ENCODE measurements around the gene INPP5K.
"Not testable (repeated sequence)": the region's sequence is repeated elsewhere in the genome, so short reads cannot be mapped to it uniquely, and the experiment has no call there.

The INPP5K gene

DNA sequence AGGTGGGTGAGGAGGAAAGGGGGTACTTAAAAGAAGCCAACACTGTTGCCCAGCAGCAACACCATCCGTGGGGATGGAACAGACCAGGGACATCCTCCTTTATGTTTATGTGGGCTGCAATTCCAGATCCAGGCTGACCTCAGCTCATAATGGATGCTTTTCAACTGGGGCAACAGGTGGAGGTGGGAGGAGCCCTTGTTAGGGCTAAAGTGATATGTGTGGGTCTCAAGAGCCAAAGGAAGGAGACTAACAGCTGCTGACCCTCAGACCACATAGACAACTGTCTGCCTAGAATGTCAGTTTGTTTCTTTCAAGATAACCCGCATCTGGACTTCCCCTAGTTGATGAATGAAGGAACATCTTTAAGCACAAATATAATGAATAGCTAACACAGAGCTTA lies 2.0 kb upstream of the INPP5K start:
- TF ChIP-seq, protein P1, sequence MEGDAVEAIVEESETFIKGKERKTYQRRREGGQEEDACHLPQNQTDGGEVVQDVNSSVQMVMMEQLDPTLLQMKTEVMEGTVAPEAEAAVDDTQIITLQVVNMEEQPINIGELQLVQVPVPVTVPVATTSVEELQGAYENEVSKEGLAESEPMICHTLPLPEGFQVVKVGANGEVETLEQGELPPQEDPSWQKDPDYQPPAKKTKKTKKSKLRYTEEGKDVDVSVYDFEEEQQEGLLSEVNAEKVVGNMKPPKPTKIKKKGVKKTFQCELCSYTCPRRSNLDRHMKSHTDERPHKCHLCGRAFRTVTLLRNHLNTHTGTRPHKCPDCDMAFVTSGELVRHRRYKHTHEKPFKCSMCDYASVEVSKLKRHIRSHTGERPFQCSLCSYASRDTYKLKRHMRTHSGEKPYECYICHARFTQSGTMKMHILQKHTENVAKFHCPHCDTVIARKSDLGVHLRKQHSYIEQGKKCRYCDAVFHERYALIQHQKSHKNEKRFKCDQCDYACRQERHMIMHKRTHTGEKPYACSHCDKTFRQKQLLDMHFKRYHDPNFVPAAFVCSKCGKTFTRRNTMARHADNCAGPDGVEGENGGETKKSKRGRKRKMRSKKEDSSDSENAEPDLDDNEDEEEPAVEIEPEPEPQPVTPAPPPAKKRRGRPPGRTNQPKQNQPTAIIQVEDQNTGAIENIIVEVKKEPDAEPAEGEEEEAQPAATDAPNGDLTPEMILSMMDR (IDR thresholded peaks at IDR 0.05; ENCODE audit: low read depth, low read length), result no peak
- no peak overlapping the region for H3K4me3 ChIP-seq (ENCODE audit: low read depth, low read length)
- no peak for DNase-seq (ENCODE audit: low read depth, low spot score)
- in situ Hi-C loops (cut with HindIII; ENCODE audit: low sequenced_read_pairs), result no loop called here

DNA sequence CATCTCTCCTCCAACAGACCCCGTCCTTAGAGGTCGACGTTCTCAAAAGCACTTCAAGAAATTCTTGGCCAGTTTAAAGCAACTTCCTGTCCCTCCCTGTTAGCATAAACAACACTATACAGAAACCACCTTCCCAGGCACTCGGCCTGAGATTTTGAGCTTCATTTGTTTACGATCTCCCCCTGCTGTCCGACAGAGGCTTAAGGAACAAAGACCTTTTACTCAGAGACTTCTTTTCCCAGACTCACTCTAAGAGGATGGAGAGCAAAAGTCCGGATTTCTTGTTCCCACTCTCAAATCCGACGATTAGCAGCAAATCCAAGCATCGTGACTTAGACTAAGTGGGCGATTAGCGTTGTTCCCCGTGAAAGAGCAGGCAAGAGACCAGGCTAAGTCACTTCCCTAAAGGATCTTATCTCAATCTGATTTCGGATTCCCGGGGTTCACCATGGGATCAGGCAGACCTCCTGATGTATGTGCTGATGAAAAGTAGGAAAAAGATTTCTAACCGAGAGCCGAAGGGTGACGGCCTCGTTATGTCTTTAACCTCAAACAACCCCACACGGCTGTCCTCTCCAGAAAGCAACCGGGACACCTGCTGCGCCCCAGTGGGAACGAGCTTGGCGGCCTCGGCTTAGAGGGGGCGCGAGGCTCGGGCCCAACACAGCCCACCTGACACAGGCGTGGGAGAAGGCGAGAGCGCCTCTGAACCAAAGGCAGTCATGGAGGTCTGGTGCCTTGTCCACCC lies 598 bp downstream of the INPP5K start:
- H3K4me3 ChIP-seq (ENCODE audit: low read depth, low read length), result peak overlapping the region; percentile 90
- DNase-seq (ENCODE audit: low read depth, low spot score), result peak; percentile 89
- TF ChIP-seq, protein P1 (IDR thresholded peaks at IDR 0.05; ENCODE audit: low read depth, low read length), result peak; percentile 65
- in situ Hi-C loops (cut with HindIII; ENCODE audit: low sequenced_read_pairs), result no loop called here

DNA sequence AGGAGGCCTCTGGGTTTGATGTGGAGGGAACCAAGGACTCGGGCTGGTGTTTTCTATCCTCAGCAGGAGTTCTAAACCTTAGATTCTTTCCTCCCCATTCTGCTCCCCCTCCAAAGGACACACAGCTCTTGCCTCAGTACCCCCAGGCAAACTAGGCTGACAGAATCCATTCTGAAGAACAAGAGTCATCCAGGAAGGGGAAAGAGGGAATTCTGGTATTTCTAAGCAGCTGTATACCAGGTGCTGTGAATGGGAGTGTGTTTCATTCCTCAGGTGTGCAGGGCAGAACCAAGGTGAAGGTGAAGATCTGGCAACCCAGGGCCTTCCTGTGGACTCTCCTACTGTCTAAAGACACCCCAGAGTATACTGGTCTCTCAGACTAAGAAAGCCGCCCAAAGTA lies 4.1 kb downstream of the INPP5K start:
- in situ Hi-C loops (cut with HindIII; ENCODE audit: low sequenced_read_pairs), result no loop called here
- no peak overlapping the region for H3K4me3 ChIP-seq (ENCODE audit: low read depth, low read length)
- TF ChIP-seq, protein P1 (IDR thresholded peaks at IDR 0.05; ENCODE audit: low read depth, low read length), result no peak

DNA sequence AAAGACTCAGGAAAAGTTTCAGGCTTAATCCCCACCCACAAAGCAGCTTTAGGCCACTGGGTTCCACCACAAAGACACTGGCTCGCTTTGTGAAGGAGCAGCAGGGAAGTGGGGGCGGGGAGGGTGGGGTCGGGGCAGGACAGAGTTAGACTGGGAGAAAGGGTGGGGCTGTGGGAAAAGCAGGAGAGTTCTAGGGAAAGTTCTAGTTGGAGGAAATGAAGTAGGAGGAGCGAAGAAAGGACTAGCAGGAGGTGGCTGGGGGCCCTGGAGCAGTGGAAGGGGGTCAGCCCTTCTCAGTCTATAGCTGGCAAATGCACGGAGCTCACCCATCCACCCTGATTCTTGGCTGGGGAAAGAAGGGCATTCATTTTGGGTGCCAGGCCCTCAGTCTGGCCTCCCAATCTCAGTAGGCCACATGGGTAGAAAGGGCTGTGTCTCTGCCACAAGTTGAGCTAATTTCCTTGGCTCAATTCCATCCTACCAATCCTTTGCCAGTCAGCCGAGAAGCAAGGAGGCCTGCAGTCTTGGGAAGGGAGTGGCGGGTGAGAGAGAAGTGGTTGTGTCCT lies 4.6 kb downstream of the INPP5K start:
- in situ Hi-C loops (cut with HindIII; ENCODE audit: low sequenced_read_pairs), result no loop called here
- no peak for DNase-seq (ENCODE audit: low read depth, low spot score)
- no peak overlapping the region for H3K4me3 ChIP-seq (ENCODE audit: low read depth, low read length)
- TF ChIP-seq, protein P1 (IDR thresholded peaks at IDR 0.05; ENCODE audit: low read depth, low read length), result no peak

More for the DNA sequence above, 4.1 kb downstream of the INPP5K start:
- DNase-seq (ENCODE audit: low read depth, low spot score), result no peak

DNA sequence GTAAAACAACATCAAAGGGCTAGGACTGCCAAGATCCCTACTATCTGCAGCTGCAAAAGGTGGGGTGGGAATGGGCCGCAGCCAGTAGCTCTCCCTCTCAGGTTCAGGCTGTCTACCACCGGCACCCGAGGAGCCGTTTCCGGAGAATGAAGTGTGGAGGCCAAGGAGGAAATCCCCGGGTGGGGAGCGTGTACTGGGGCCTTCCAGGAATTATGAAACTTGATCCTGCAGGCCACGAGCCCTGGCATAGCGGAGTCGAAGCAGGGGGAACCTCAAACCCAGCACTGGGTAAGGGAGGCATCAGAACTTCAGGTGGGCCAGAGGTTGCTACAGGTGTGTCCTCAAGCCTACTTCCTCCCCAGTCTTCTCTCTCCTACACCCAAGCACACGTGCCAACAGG lies 5.1 kb downstream of the INPP5K start:
- no peak for DNase-seq (ENCODE audit: low read depth, low spot score)
- H3K4me3 ChIP-seq (ENCODE audit: low read depth, low read length), result no peak overlapping the region
- TF ChIP-seq, protein P1 (IDR thresholded peaks at IDR 0.05; ENCODE audit: low read depth, low read length), result no peak
- in situ Hi-C loops (cut with HindIII; ENCODE audit: low sequenced_read_pairs), result no loop called here

DNA sequence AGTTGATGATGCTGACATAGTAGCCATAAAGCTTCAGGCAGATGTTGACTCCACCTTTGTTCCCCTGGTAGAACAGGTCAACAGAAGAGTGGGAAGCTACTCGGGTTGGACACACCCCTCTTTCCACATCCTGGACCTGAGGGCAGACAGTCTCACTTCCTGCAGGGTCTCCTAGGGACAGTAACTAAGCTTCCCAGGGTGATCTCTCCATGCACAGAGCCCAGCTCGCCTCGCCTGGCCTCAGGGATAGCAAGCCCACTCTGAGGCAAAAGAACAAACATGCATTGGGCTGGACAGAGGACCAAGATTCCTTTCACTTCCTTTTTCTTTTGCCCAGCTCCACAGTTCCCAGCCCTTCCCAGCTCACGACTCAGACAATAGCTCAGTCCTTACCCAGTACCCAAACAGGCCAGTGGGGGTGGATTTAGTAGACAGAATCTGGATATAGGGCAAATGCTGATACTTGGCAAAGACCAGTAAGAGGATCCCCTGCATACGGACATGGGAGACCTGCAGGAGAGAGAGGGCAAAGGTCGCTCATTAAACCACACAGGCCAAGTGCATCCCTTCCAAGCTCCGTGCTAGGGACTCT lies 7.0 kb downstream of the INPP5K start:
- no peak overlapping the region for H3K4me3 ChIP-seq (ENCODE audit: low read depth, low read length)
- TF ChIP-seq, protein P1 (IDR thresholded peaks at IDR 0.05; ENCODE audit: low read depth, low read length), result no peak

DNA sequence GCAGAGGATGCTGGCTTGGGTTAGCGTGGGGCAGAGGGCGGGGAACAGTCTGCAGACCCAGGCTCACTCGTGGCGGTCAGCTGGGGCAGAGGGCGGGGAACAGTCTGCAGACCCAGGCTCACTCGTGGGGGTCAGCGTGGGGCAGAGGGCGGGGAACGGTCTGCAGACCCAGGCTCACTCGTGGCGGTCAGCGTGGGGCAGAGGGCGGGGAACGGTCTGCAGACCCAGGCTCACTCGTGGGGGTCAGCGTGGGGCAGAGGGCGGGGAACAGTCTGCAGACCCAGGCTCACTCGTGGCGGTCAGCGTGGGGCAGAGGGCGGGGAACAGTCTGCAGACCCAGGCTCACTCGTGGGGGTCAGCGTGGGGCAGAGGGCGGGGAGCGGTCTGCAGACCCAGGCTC lies 7.7 kb downstream of the INPP5K start:
- DNase-seq (ENCODE audit: low read depth, low spot score); H3K4me3 ChIP-seq (ENCODE audit: low read depth, low read length); in situ Hi-C loops (cut with HindIII; ENCODE audit: low sequenced_read_pairs): not testable (repeated sequence)

More for the DNA sequence above, 7.0 kb downstream of the INPP5K start:
- in situ Hi-C loops (cut with HindIII; ENCODE audit: low sequenced_read_pairs), result no loop called here
- no peak for DNase-seq (ENCODE audit: low read depth, low spot score)

All from astrocyte of the spinal cord (primary cell).